Endothelial cell (in vitro differentiated cells): ENCODE measurements around the gene CLCN4. TPM values are rescaled to one million over a fixed set of nuclear protein-coding genes. Genes with fewer than 3 reads are reported as not detected.

Experiments used
- DNase-seq: peaks from one replicate; pipeline ENCODE4 v3.0.0; 2021; ENCODE audit warnings: low spot score
- H3K27ac Mint-ChIP-seq: one replicate; pipeline ENCODE4 v1.8.0; 2021; ENCODE audit warnings: mixed read lengths, inconsistent platforms; ENCODE audit not compliant: unreplicated experiment
- H3K27me3 Mint-ChIP-seq: one replicate; pipeline ENCODE4 v1.8.0; 2021; ENCODE audit warnings: mild to moderate bottlenecking, moderate library complexity, mixed read lengths, inconsistent platforms; ENCODE audit not compliant: unreplicated experiment
- H3K36me3 Mint-ChIP-seq: one replicate; pipeline ENCODE4 v1.8.0; 2021; ENCODE audit warnings: mild to moderate bottlenecking, low read depth, mixed read lengths, inconsistent platforms; ENCODE audit not compliant: unreplicated experiment
- H3K4me1 Mint-ChIP-seq: one replicate; pipeline ENCODE4 v1.8.0; 2021; ENCODE audit warnings: mild to moderate bottlenecking, mixed read lengths, inconsistent platforms; ENCODE audit not compliant: unreplicated experiment
- H3K4me3 Mint-ChIP-seq: one replicate; pipeline ENCODE4 v1.8.0; 2021; ENCODE audit warnings: mild to moderate bottlenecking, mixed read lengths, inconsistent platforms; ENCODE audit not compliant: unreplicated experiment
- H3K9me3 Mint-ChIP-seq: one replicate; pipeline ENCODE4 v1.8.0; 2021; ENCODE audit warnings: mixed read lengths, inconsistent platforms; ENCODE audit not compliant: unreplicated experiment
- total RNA-seq: library from RNA; stranded (reverse); fragmentation: NEBNext Ultra II Directional; extraction: Animal tissue kit (Norgen Biotek cat#: 25700); gene quantifications from one replicate; pipeline ENCODE4 v1.2.1, GENCODE V29; 2021; ENCODE audit not compliant: unreplicated experiment
- TF ChIP-seq, protein P1 (sequence below): fragments of 200-600 bp; sonication (generic); IDR thresholded peaks from one replicate; pipeline ENCODE4 v1.5.0; 2021; ENCODE audit warnings: antibody characterized with exemption; ENCODE audit not compliant: unreplicated experiment

The CLCN4 gene
- total RNA-seq, 1 donor from 2014 or later: 23.1 TPM

DNA sequence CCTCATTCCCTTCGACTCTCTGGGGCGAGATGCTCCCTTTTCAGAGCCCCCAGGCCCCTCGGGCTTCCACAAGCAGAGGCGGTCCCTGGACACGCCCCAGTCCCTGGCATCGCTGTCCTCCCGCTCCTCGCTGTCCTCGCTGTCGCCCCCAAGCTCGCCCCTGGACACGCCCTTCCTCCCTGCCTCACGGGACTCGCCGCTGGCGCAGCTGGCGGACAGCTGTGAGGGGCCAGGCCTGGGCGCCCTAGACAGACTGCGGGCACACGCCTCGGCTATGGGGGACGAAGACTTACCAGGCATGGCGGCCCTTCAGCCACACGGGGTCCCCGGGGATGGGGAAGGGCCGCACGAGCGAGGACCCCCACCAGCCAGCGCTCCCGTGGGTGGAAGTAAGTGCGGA lies 39.5 kb upstream of the CLCN4 start:
- Mint-ChIP-seq H3K9me3 (no peaks in the 10 kb centered on the region), H3K27ac (no peak overlapping the region), H3K27me3 (no peaks in the 10 kb centered on the region), H3K36me3 (peaks cover 47% of the 10 kb centered on the region), H3K4me3 (no peak overlapping the region), H3K4me1 (no peaks in the 10 kb centered on the region)
- TF ChIP-seq, protein P1, sequence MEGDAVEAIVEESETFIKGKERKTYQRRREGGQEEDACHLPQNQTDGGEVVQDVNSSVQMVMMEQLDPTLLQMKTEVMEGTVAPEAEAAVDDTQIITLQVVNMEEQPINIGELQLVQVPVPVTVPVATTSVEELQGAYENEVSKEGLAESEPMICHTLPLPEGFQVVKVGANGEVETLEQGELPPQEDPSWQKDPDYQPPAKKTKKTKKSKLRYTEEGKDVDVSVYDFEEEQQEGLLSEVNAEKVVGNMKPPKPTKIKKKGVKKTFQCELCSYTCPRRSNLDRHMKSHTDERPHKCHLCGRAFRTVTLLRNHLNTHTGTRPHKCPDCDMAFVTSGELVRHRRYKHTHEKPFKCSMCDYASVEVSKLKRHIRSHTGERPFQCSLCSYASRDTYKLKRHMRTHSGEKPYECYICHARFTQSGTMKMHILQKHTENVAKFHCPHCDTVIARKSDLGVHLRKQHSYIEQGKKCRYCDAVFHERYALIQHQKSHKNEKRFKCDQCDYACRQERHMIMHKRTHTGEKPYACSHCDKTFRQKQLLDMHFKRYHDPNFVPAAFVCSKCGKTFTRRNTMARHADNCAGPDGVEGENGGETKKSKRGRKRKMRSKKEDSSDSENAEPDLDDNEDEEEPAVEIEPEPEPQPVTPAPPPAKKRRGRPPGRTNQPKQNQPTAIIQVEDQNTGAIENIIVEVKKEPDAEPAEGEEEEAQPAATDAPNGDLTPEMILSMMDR: no peak
- DNase-seq: no peak

- Mint-ChIP-seq H3K36me3 (peaks cover 50% of the 10 kb centered on the region), H3K27me3 (no peaks in the 10 kb centered on the region), H3K4me3 (peak overlapping the region; percentile 62), H3K27ac (no peak overlapping the region), H3K4me1 (no peaks in the 10 kb centered on the region), H3K9me3 (no peaks in the 10 kb centered on the region)
- TF ChIP-seq, protein P1: no peak
- DNase-seq: no peak
These were observed 38.9 kb upstream of the CLCN4 start for GRCh38 chrX:10117864-10118377.

- no peak overlapping the region for H3K4me3 Mint-ChIP-seq
- H3K4me1 Mint-ChIP-seq: no peaks in the 10 kb centered on the region
- H3K36me3 Mint-ChIP-seq: peaks cover 50% of the 10 kb centered on the region
- no peak for DNase-seq
- no peaks in the 10 kb centered on the region for H3K9me3 Mint-ChIP-seq
- H3K27me3 Mint-ChIP-seq: no peaks in the 10 kb centered on the region
- TF ChIP-seq, protein P1: no peak
- H3K27ac Mint-ChIP-seq: no peak overlapping the region
These were observed 38.2 kb upstream of the CLCN4 start for GRCh38 chrX:10118530-10118929.

DNA sequence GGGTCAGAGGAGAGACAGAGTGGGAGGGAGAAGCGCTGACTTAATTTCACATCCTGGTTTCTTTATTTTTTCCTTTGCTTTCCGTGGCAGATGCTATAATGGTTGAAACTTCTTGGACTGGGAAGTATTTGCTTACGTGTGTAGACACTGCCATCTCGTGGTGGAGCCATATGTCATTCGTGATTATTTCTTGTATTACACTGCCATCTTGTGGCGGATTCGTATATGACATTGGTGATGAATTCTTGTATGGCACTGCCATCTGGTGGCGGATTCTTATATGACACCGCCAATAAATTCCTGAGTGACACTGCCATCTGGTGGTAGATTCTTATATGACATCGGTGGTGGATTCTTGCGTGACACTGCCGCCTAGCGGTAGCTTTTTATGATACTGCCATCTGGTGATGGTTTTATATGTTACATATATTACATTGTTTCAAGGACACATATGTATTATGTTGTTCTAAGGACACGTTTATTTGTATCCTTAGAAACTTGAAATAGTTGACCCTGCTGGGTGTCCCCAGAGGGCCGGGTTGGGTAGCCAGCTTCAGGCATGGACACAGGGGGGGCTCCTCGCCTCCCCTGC lies 37.3 kb upstream of the CLCN4 start:
- Mint-ChIP-seq H3K27ac (no peak overlapping the region), H3K4me3 (peak overlapping the region; percentile 31), H3K27me3 (no peaks in the 10 kb centered on the region), H3K9me3 (no peaks in the 10 kb centered on the region), H3K4me1 (no peaks in the 10 kb centered on the region), H3K36me3 (peaks cover 50% of the 10 kb centered on the region)
- DNase-seq: peak; percentile 57
- TF ChIP-seq, protein P1: peak; percentile 100

DNA sequence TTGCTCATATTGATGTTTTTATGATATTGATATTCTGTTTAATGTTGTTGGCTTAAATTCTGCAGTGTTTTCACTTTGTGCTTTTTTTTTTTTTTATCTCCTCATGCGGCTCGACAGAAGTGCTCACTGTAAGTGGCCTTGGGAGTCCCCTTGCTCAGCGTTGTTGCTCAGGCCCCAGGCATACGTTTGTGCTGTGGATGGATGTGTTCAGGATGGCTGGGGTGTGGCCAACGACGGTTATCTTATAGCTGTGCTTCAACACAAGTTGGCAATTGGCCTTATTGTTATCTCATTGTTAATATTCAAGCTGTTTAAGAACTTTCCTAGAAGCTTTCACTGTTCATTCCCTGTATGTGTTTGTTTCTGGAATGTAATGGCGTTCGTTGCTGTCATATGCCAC lies 36.4 kb upstream of the CLCN4 start:
- no peak overlapping the region for H3K27ac Mint-ChIP-seq
- no peaks in the 10 kb centered on the region for H3K9me3 Mint-ChIP-seq
- no peak for DNase-seq
- H3K4me1 Mint-ChIP-seq: no peaks in the 10 kb centered on the region
- TF ChIP-seq, protein P1: no peak
- no peaks in the 10 kb centered on the region for H3K27me3 Mint-ChIP-seq
- H3K36me3 Mint-ChIP-seq: peaks cover 50% of the 10 kb centered on the region
- H3K4me3 Mint-ChIP-seq: peak overlapping the region; percentile 38
